ENCODE results near the gene SNTA1. TPM values are rescaled to one million over a fixed set of nuclear protein-coding genes. Genes with fewer than 3 reads are reported as not detected.

SNTA1 gene
- total and polyA plus RNA-seq, 2 of the 8 experiments (the other 6 are each of a cell fraction or from before 2014, with no cell fraction given), result 4.5 to 8.0 TPM

DNA sequence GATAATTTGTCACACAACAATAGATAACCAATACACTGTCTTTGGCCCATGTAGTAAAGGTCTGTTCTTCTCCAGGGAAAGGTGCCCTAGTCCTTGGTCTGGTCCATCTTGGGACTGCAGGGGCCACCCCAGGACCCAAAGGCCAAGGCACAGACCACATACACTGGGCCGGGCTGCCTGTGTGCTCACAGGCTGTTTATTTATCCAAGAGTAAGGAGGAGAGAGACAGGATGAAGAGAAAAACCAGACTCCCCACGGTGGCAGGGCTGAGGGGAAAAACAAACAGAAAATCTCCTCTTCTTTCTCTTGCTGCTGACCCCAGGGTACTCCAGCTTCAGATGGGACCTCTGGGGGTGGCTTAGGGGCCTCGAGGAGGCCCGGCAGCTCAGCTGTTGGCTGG, 35.8 kb downstream of the SNTA1 start:
- no peak overlapping the region for H2AK5ac ChIP-seq (ENCODE audit: low read depth, low read length)
- H3K18ac ChIP-seq (ENCODE audit: extremely low read depth, low read length), result no peak overlapping the region
- no peak overlapping the region for H4K5ac ChIP-seq (ENCODE audit: insufficient read length, low read depth, low read length)
- FAIRE-seq (no peak), DNase-seq (ENCODE audit: low read depth in 1 of 2, low spot score in 2 of 2) (no peak)
- H2BK5ac ChIP-seq (ENCODE audit: low read depth, low read length), result no peak overlapping the region
- H4K20me1 ChIP-seq (replicated peaks in 1 of 2; ENCODE audit: control insufficient read depth in 1 of 2, insufficient read depth in 2 of 2, low read length in 2 of 2), result peaks cover 0 to 2% of the 10 kb centered on the region in 2 experiments
- no peaks in the 10 kb centered on the region for H3K4me1 ChIP-seq (replicated peaks in 1 of 4; ENCODE audit: control insufficient read depth in 3 of 4, insufficient read depth in 4 of 4, low read length in 3 of 4)
- H3K56ac ChIP-seq (replicated peaks; ENCODE audit: insufficient read length, low read depth, low read length), result no peak overlapping the region
- H2BK15ac ChIP-seq (ENCODE audit: low read length), result no peak overlapping the region
- no peak overlapping the region for H2BK120ac ChIP-seq (replicated peaks; ENCODE audit: low read depth, low read length)
- no peak overlapping the region for H2AFZ ChIP-seq (ENCODE audit: low read length)
- H2BK12ac ChIP-seq (ENCODE audit: low read depth, low read length), result no peak overlapping the region
- ChIA-PET CTCF (ENCODE audit: partially characterized antibody) (interaction anchor here (0.8 to 1.3 kb wide), 3 partner anchors 12 to 20 kb away, joined by 3 read pairs; no protein-coding TSS in a partner anchor), POLR2A (ENCODE audit: partially characterized antibody) (no interaction called here)
- no peaks in the 10 kb centered on the region; a peak in 1 of 8 replicates for H3K36me3 ChIP-seq (ENCODE audit: control insufficient read depth in 2 of 4, insufficient read depth in 4 of 4, low read length in 3 of 4)
- H3K79me2 ChIP-seq (ENCODE audit: control insufficient read depth in 1 of 2, insufficient read depth in 2 of 2, low read length in 2 of 2), result no peaks in the 10 kb centered on the region
- no peak overlapping the region for H4K8ac ChIP-seq (ENCODE audit: extremely low read depth, insufficient read depth, low read length)
- H4K91ac ChIP-seq (replicated peaks; ENCODE audit: insufficient read length, low read length), result no peak overlapping the region
- no peaks in the 10 kb centered on the region for H3K23me2 ChIP-seq (ENCODE audit: low read depth, low read length)
- H3K27me3 ChIP-seq (replicated peaks in 1 of 4; ENCODE audit: control insufficient read depth in 3 of 4, extremely low read depth in 1 of 4, insufficient read depth in 3 of 4, low read length in 3 of 4), result no peaks in the 10 kb centered on the region
- no peaks in the 10 kb centered on the region for H3K9me3 ChIP-seq (ENCODE audit: insufficient read depth in 2 of 2, low read depth in 1 of 2, low read length in 1 of 2)
- no peak overlapping the region for H3K4ac ChIP-seq (replicated peaks; ENCODE audit: insufficient read length, low read depth, low read length)
- WGBS, 2 experiments (ENCODE audit: extremely low coverage in 1 of 2, insufficient coverage in 1 of 2, insufficient read length in 1 of 2, insufficient replicate concordance in 2 of 2, low coverage in 1 of 2, low lambda C conversion rate in 2 of 2, missing lambda C conversion rate in 1 of 2), result 80% methylated on average over 4 of the region's 4 CpGs; no CpG with 5 or more reads in 1 of the 2 experiments
- H3K9ac ChIP-seq (replicated peaks in 1 of 4; ENCODE audit: extremely low read depth in 1 of 4, low read depth in 3 of 4, low read length in 3 of 4), result no peak overlapping the region
- no peak overlapping the region for H3K27ac ChIP-seq (ENCODE audit: low read depth, low read length)
- no peak overlapping the region for H2BK20ac ChIP-seq (ENCODE audit: low read length)
- no peak overlapping the region for H3K4me2 ChIP-seq (ENCODE audit: insufficient read depth in 1 of 2, low read depth in 2 of 2, low read length in 2 of 2)
- no peak overlapping the region for H3K14ac ChIP-seq (ENCODE audit: insufficient read length)
- H3K79me1 ChIP-seq (ENCODE audit: low read depth, low read length), result no peaks in the 10 kb centered on the region; the same call in 1 of the 2 replicates
- H3K4me3 ChIP-seq (ENCODE audit: extremely low read depth in 1 of 4, insufficient read depth in 2 of 4, low read depth in 3 of 4, low read length in 4 of 4), result no peak overlapping the region
- H3K23ac ChIP-seq (ENCODE audit: insufficient read length), result no peak overlapping the region
- TF ChIP-seq ZNF274 (IDR thresholded peaks at IDR 0.05; ENCODE audit: borderline replicate concordance, extremely low read depth, low read length) (no peak), PHF8 (conservative IDR thresholded peaks at IDR 0.05; ENCODE audit: low read depth, low read length) (no peak), SIX5 (IDR thresholded peaks at IDR 0.05; ENCODE audit: low read depth, low read length) (no peak), TAF7 (optimal IDR thresholded peaks at IDR 0.05; ENCODE audit: borderline replicate concordance, low read depth, low read length) (no peak), NANOG (IDR thresholded peaks at IDR 0.05; ENCODE audit: insufficient read depth, low read depth, low read length, poor library complexity, severe bottlenecking) (no peak), CHD2 (IDR thresholded peaks at IDR 0.05; ENCODE audit: low read length) (no peak), POU5F1 (IDR thresholded peaks at IDR 0.05; ENCODE audit: low read depth, low read length) (no peak), RAD21 (IDR thresholded peaks at IDR 0.05 in 1 of 2, conservative IDR thresholded peaks at IDR 0.05 in 1 of 2; ENCODE audit: low read depth in 2 of 2, low read length in 2 of 2) (no peak), GABPA (IDR thresholded peaks at IDR 0.05; ENCODE audit: borderline replicate concordance, insufficient read depth, low read length) (no peak), JUN (IDR thresholded peaks at IDR 0.05; ENCODE audit: low read depth, low read length) (no peak), POLR2AphosphoS5 (IDR thresholded peaks at IDR 0.05; ENCODE audit: low read depth, low read length) (no peak)

Data from H1 (cell line).